ENCODE data around the gene SMIM24.

The SMIM24 gene

DNA sequence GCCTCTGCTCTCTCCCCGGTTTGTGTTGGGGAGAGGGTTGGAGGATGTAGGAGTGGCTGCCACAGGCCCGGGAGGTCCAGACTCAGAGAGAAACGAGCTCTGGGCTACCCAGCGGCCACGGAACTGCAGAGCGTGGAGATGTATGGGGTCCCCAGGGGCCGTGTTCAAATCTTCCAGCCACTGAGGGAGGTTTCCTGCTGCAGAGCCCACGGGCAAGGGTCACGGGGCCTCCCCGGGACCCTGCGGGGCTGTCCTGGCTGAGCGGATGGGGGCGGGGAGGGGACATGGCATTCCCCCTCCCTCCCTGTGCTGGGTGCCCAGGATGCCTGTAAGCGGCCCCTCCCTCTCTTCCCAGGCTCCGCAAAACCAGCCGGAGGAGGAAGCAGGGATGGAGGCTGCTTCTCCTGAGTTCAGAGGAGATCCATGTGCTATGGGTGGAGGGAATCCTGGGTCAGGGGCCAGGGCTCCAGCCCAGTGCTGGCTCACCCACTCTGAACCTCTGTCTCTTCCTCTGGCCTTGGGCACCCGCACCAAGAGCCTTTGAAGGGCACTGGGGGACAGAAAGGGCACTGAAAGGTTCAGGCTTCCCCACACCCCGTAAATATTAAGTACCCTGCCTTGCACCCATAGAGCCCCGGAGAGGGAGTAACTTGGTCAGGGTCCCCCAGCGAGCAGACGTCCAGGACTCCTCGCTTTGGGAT lies 22.6 kb downstream of the SMIM24 start:
- Histone ChIP-seq H3K27me3 (ENCODE audit: insufficient read depth, low read length) (peaks cover 7% of the 10 kb centered on the region), H3K4me1 (ENCODE audit: control insufficient read depth in 1 of 2, insufficient read depth in 2 of 2, low read length in 2 of 2) (peaks cover 2 to 9% of the 10 kb centered on the region in 2 experiments), H3K18ac (ENCODE audit: low read length) (no peak overlapping the region), H3K9me3 (ENCODE audit: insufficient read depth, low read depth, low read length) (no peaks in the 10 kb centered on the region), H4K8ac (ENCODE audit: low read depth, low read length) (no peak overlapping the region), H2BK120ac (ENCODE audit: insufficient read depth, low read length, poor library complexity) (no peak overlapping the region), H3K23ac (ENCODE audit: low read length) (no peak overlapping the region), H4K12ac (ENCODE audit: low read depth, low read length) (no peak overlapping the region), H3K4me2 (ENCODE audit: low read length) (no peak overlapping the region), H2BK12ac (ENCODE audit: low read length) (no peak overlapping the region), H2BK5ac (ENCODE audit: low read depth, low read length, poor library complexity) (no peak overlapping the region), H3K36me3 (ENCODE audit: control insufficient read depth in 1 of 2, insufficient read depth in 2 of 2, low read length in 2 of 2) (no peaks in the 10 kb centered on the region), H2AFZ (ENCODE audit: insufficient read depth, low read length, poor library complexity) (no peak overlapping the region), H3K79me2 (ENCODE audit: control insufficient read depth, insufficient read depth, low read length, poor library complexity) (no peaks in the 10 kb centered on the region), H4K91ac (ENCODE audit: low read depth, low read length) (no peak overlapping the region), H3K4ac (ENCODE audit: low read depth, low read length) (no peak overlapping the region), H3K79me1 (ENCODE audit: low read length) (no peaks in the 10 kb centered on the region), H2AK5ac (ENCODE audit: low read length) (no peak overlapping the region), H3K14ac (ENCODE audit: low read length) (no peak overlapping the region), H3K27ac (ENCODE audit: low read depth, low read length) (no peak overlapping the region), H3K4me3 (ENCODE audit: low read depth, low read length) (no peak overlapping the region), H3K9ac (ENCODE audit: low read length) (no peak overlapping the region)
- DNase-seq, result no peak
- no CpG with 5 or more reads among the region's 22 CpGs for WGBS (ENCODE audit: extremely low coverage, insufficient coverage, insufficient read length)

DNA sequence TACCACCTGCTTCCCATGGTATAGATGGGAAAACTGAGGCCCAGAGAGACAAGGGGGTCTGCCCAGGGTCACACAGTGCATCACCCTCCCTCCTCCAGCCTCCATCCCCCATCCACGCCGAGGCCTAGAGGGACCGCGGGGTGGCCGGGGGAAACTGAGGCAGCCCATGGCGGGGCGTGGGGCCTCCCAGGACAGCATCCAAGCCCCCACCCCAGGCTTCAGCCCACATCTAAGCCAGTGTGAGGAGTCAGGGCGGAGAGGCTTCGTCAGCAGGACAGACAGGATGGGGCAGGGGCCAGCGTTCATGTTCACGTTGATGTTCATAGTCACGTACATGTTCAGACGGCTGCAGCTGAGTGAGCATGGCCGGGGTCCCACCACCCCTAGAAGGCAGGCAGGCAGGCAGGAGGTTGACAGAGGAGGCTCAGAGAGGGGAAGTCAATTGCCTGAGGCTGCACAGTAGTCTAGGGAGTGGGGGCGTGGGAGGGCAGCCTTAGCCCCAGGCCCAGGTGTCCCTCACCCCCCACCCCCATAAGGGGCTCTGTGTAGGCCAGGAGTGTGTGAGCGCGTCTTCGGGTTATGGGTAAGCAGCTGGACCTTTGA lies 23.3 kb downstream of the SMIM24 start:
- no CpG with 5 or more reads among the region's 18 CpGs for WGBS (ENCODE audit: extremely low coverage, insufficient coverage, insufficient read length)
- no peak overlapping the region for H3K23ac ChIP-seq (ENCODE audit: low read length)

GRCh38 chr19:3455960-3456601 lies 24.2 kb downstream of the SMIM24 start:
- H4K8ac ChIP-seq (ENCODE audit: low read depth, low read length), result no peak overlapping the region
- no peaks in the 10 kb centered on the region for H3K9me3 ChIP-seq (ENCODE audit: insufficient read depth, low read depth, low read length)
- H3K14ac ChIP-seq (ENCODE audit: low read length), result no peak overlapping the region
- no peak overlapping the region for H3K4me3 ChIP-seq (ENCODE audit: low read depth, low read length)
- no peak overlapping the region for H2AFZ ChIP-seq (ENCODE audit: insufficient read depth, low read length, poor library complexity)
- no peaks in the 10 kb centered on the region for H3K79me2 ChIP-seq (ENCODE audit: control insufficient read depth, insufficient read depth, low read length, poor library complexity)
- DNase-seq, result no peak
- no peak overlapping the region for H2BK5ac ChIP-seq (ENCODE audit: low read depth, low read length, poor library complexity)
- no peak overlapping the region for H3K9ac ChIP-seq (ENCODE audit: low read length)
- H3K4me1 ChIP-seq (ENCODE audit: control insufficient read depth in 1 of 2, insufficient read depth in 2 of 2, low read length in 2 of 2), result peaks cover 2 to 12% of the 10 kb centered on the region in 2 experiments
- H3K23ac ChIP-seq (ENCODE audit: low read length), result no peak overlapping the region
- no peak overlapping the region for H2AK5ac ChIP-seq (ENCODE audit: low read length)
- no peak overlapping the region for H2BK12ac ChIP-seq (ENCODE audit: low read length)
- no peak overlapping the region for H3K27ac ChIP-seq (ENCODE audit: low read depth, low read length)
- no CpG with 5 or more reads among the region's 37 CpGs for WGBS (ENCODE audit: extremely low coverage, insufficient coverage, insufficient read length)
- no peak overlapping the region for H3K4me2 ChIP-seq (ENCODE audit: low read length)
- no peak overlapping the region for H3K4ac ChIP-seq (ENCODE audit: low read depth, low read length)
- H3K18ac ChIP-seq (ENCODE audit: low read length), result no peak overlapping the region
- peaks cover 4% of the 10 kb centered on the region for H3K27me3 ChIP-seq (ENCODE audit: insufficient read depth, low read length)
- no peak overlapping the region for H4K91ac ChIP-seq (ENCODE audit: low read depth, low read length)
- H4K12ac ChIP-seq (ENCODE audit: low read depth, low read length), result no peak overlapping the region
- H2BK120ac ChIP-seq (ENCODE audit: insufficient read depth, low read length, poor library complexity), result no peak overlapping the region
- H3K36me3 ChIP-seq (ENCODE audit: control insufficient read depth in 1 of 2, insufficient read depth in 2 of 2, low read length in 2 of 2), result no peaks in the 10 kb centered on the region
- no peaks in the 10 kb centered on the region for H3K79me1 ChIP-seq (ENCODE audit: low read length)

More for the DNA sequence above, 23.3 kb downstream of the SMIM24 start:
- no peaks in the 10 kb centered on the region for H3K9me3 ChIP-seq (ENCODE audit: insufficient read depth, low read depth, low read length)
- no peak overlapping the region for H2BK5ac ChIP-seq (ENCODE audit: low read depth, low read length, poor library complexity)
- no peak overlapping the region for H2BK12ac ChIP-seq (ENCODE audit: low read length)
- H3K18ac ChIP-seq (ENCODE audit: low read length), result no peak overlapping the region
- no peaks in the 10 kb centered on the region for H3K79me2 ChIP-seq (ENCODE audit: control insufficient read depth, insufficient read depth, low read length, poor library complexity)
- peaks cover 4% of the 10 kb centered on the region for H3K27me3 ChIP-seq (ENCODE audit: insufficient read depth, low read length)
- H3K4ac ChIP-seq (ENCODE audit: low read depth, low read length), result no peak overlapping the region
- no peak overlapping the region for H4K91ac ChIP-seq (ENCODE audit: low read depth, low read length)
- H3K14ac ChIP-seq (ENCODE audit: low read length), result no peak overlapping the region
- no peak for DNase-seq
- no peak overlapping the region for H4K12ac ChIP-seq (ENCODE audit: low read depth, low read length)
- H3K27ac ChIP-seq (ENCODE audit: low read depth, low read length), result no peak overlapping the region
- H3K4me2 ChIP-seq (ENCODE audit: low read length), result no peak overlapping the region
- no peak overlapping the region for H3K9ac ChIP-seq (ENCODE audit: low read length)
- H3K4me3 ChIP-seq (ENCODE audit: low read depth, low read length), result no peak overlapping the region
- H2AK5ac ChIP-seq (ENCODE audit: low read length), result no peak overlapping the region
- H3K79me1 ChIP-seq (ENCODE audit: low read length), result no peaks in the 10 kb centered on the region
- H4K8ac ChIP-seq (ENCODE audit: low read depth, low read length), result no peak overlapping the region
- peaks cover 2 to 9% of the 10 kb centered on the region in 2 experiments for H3K4me1 ChIP-seq (ENCODE audit: control insufficient read depth in 1 of 2, insufficient read depth in 2 of 2, low read length in 2 of 2)
- H2AFZ ChIP-seq (ENCODE audit: insufficient read depth, low read length, poor library complexity), result no peak overlapping the region
- no peak overlapping the region for H2BK120ac ChIP-seq (ENCODE audit: insufficient read depth, low read length, poor library complexity)
- H3K36me3 ChIP-seq (ENCODE audit: control insufficient read depth in 1 of 2, insufficient read depth in 2 of 2, low read length in 2 of 2), result no peaks in the 10 kb centered on the region

DNA sequence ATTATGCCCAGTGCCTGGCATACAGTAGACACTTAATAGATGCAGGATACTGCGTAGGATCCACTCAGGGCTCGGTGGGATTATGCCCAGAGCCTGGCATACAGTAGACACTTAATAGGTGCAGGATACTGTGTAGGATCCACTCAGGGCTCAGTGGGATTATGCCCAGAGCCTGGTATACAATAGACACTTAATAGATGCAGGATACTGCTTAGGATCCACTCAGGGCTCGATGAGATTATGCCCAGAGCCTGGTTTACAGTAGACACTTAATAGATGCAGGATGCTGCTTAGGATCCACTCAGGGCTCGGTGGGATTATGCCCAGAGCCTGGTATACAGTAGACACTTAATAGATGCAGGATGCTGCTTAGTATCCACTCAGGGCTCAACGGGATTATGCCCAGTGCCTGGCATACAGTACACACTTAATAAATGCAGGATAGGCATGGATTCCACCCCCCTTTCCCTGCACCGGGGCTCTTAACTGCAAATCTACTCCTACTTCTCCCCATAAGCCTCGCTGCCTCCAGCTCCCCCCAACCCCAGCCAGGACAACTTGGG lies 24.9 kb downstream of the SMIM24 start:
- H3K4me2 ChIP-seq (ENCODE audit: low read length), result no peak overlapping the region
- H4K8ac ChIP-seq (ENCODE audit: low read depth, low read length), result no peak overlapping the region
- no peak overlapping the region for H2AK5ac ChIP-seq (ENCODE audit: low read length)
- no peak overlapping the region for H2BK5ac ChIP-seq (ENCODE audit: low read depth, low read length, poor library complexity)
- no peak overlapping the region for H3K4me3 ChIP-seq (ENCODE audit: low read depth, low read length)
- H3K23ac ChIP-seq (ENCODE audit: low read length), result no peak overlapping the region
- no peaks in the 10 kb centered on the region for H3K79me2 ChIP-seq (ENCODE audit: control insufficient read depth, insufficient read depth, low read length, poor library complexity)
- H3K27me3 ChIP-seq (ENCODE audit: insufficient read depth, low read length), result peaks cover 4% of the 10 kb centered on the region
- H3K79me1 ChIP-seq (ENCODE audit: low read length), result no peaks in the 10 kb centered on the region
- no peak overlapping the region for H3K9ac ChIP-seq (ENCODE audit: low read length)
- H3K18ac ChIP-seq (ENCODE audit: low read length), result no peak overlapping the region
- H2BK120ac ChIP-seq (ENCODE audit: insufficient read depth, low read length, poor library complexity), result no peak overlapping the region
- H4K91ac ChIP-seq (ENCODE audit: low read depth, low read length), result no peak overlapping the region
- H4K12ac ChIP-seq (ENCODE audit: low read depth, low read length), result no peak overlapping the region
- no peak overlapping the region for H2AFZ ChIP-seq (ENCODE audit: insufficient read depth, low read length, poor library complexity)
- no peak overlapping the region for H2BK12ac ChIP-seq (ENCODE audit: low read length)
- no peaks in the 10 kb centered on the region for H3K36me3 ChIP-seq (ENCODE audit: control insufficient read depth in 1 of 2, insufficient read depth in 2 of 2, low read length in 2 of 2)
- no peak overlapping the region for H3K27ac ChIP-seq (ENCODE audit: low read depth, low read length)
- no peak overlapping the region for H3K14ac ChIP-seq (ENCODE audit: low read length)
- H3K4ac ChIP-seq (ENCODE audit: low read depth, low read length), result no peak overlapping the region
- H3K9me3 ChIP-seq (ENCODE audit: insufficient read depth, low read depth, low read length), result no peaks in the 10 kb centered on the region
- H3K4me1 ChIP-seq (ENCODE audit: control insufficient read depth in 1 of 2, insufficient read depth in 2 of 2, low read length in 2 of 2), result peaks cover 2 to 12% of the 10 kb centered on the region in 2 experiments
- WGBS (ENCODE audit: extremely low coverage, insufficient coverage, insufficient read length), result no CpG with 5 or more reads among the region's 7 CpGs
- DNase-seq, result no peak
